HG02763 (cell line): ENCODE data around the gene IL1RAPL1.
"Not testable (repeated sequence)": the region's sequence is repeated elsewhere in the genome, so short reads cannot be mapped to it uniquely, and the experiment has no call there.

Experiments
- ATAC-seq: cut with Tn5 transposase; IDR thresholded peaks from one replicate; pipeline ENCODE4 v1.9.1; 2021; ENCODE audit warnings: mild to moderate bottlenecking, moderate library complexity; ENCODE audit not compliant: unreplicated experiment

The IL1RAPL1 gene

GRCh38 chrX:28766561-28766960, 179.3 kb downstream of the IL1RAPL1 start:
- not testable (repeated sequence) for ATAC-seq

DNA sequence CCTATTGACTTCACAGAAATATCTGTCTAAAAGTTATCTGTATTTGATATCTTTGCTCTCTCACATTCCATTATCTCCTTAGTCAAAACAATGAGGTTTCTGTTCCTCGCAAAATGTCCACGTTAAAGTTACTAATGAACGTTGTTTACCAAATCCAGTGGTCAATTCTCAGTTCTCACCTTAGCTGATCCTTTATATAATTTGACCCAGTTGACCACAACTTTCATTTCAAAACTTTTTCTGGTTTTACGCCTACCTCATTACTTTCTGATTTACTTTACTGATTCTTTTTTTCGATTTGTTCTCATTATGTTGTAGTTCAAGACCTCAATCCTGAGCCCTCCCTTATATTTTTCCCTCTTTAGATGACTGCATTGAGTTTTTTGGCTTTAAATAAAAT, 186.6 kb downstream of the IL1RAPL1 start:
- ATAC-seq: no peak

DNA sequence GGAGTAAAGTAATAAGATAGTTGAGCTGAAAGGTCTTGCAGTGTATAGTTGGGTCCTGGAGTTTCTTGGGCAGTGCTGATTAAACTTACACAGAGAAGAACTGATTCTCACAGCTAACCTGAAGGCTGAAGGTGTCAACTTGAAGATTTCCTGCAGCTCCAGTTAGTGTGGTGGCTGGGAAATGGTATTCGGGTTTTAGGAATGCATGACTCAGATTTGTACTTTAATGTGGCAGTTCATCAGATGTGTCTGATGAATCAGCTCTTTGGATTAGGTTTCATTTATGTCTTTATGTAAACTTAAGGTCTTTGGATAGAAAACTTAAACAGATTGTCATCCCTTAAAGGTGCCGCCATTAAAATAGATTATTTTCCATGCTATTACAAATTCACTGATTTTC, 200.0 kb downstream of the IL1RAPL1 start:
- ATAC-seq: no peak

DNA sequence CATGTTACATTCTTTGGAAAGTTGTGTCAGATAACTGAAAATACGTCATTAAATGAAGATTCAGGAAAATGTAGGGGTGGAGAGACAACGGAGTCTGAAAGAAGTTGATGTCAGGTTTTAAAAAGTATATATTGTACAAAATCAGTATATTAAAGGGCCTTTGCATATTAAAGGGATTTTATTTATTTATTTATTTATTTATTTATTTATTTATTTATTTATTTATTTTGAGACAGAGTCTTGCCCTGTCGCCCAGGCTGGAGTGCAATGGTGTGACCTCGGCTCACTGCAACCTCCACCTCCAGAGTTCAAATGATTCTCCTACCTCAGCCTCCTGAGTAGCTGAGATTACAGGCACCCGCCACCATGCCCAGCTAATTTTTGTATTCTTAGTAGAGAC, 213.4 kb downstream of the IL1RAPL1 start:
- not testable (repeated sequence) for ATAC-seq

DNA sequence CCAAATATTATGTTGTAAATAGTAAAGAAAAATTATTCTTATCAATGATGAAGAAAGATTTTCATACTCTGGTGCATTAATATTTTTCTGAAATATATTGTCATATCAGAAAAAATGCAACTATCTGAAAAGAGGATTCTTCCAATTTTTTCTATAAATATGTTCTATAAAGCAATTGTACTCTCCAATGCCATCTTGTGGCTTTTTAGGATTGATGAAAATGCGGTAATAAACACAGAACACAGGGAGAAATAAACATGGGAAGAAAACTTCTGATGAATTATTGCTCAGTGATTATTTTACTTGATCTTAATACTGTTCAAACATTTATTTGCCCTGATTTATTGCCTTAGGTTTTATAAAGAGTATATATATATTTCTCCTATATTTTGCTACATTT, 215.4 kb downstream of the IL1RAPL1 start:
- ATAC-seq: no peak

DNA sequence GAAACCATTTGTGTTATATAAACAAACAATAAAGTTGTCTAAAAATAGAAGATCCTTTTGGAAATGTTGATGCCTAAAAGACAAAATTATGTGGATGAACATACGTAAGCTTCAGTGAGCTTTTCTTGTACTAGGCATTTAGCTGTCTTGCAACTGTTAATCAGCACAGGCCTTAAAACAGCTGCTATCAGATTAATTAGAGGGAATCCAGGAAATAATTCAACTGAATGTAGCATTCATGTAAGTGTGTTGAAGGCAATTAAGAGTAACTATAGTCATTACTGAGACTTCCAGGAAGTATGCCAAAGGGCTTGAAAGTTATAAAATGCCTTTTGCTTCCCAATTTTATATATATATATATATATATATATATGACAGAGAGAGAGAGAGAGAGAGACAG, 248.7 kb downstream of the IL1RAPL1 start:
- ATAC-seq: no peak

GRCh38 chrX:28843817-28844216, 256.6 kb downstream of the IL1RAPL1 start:
- no peak for ATAC-seq

DNA sequence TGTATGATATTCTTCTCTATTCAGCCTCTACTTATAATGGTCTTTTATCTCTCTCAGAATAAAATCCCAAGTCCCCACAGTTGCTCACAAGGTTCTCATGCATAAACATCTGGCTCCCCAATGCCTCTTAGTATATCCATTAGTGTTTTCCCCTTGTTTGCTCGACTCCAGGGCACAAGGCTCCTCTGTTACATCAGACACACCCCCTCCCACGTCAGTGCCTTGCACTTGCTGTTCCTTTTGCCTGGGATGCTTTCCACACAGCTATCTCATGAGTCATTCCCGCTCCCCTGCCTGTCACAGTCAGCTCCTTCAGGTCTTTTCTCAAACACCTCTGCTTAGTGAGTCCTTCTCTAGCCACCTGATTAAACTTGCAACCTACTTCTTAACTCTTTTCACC, 260.2 kb downstream of the IL1RAPL1 start:
- ATAC-seq: no peak

DNA sequence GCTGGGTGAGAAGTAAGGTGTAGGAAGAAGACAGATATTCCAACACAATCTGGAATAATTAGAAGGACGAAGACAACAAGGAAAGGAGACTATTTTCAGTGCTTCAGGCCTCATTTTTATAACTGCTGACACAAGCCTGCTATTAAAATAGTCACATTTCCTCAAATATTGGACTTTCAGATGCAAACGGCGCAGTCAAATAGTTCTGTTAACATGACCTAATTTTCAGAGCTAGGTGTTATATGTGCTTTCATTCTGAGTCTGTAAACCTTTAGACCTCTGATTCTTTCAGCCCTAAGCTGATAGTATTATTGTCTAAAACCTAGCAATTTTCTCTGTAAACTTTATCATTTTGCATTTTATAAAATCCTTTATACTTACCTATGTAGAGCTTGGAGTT, 261.5 kb downstream of the IL1RAPL1 start:
- no peak for ATAC-seq

DNA sequence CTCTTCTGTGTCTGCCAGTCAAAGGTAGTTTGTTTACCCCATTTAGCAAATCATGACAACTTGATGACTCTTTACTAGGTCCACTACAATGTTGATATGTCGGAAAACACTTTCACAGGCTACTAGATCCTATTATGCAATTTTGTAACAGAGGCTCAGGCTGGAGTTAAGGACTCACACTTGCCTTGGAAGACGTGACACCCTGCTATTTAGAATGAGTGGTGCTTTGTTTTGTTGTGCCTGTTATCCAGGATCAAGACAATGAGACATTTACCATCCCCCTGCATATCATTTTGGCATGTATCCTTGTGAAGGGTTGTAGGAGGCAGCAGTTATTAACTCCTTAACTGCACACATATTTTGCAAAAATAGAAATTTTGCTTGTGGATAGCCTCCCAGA, 263.7 kb downstream of the IL1RAPL1 start:
- no peak for ATAC-seq

DNA sequence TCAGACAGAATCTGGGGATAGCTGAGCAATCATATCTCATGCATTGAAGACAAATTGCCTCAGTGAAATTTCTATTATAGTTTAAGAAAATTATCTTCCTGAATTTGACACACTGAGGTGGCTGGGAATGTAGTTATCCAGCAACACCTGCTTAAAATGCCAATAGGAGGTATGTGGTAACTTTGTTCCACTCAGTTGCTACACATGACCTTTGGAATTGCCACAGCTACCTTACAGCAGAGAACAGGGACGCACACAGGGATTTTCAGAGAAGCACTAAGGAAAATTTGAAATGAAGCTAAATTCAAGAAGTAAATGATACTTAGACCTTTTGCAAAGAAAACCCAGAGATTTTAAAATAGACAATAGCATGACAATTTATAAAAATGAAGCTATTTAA, 264.6 kb downstream of the IL1RAPL1 start:
- ATAC-seq: no peak

DNA sequence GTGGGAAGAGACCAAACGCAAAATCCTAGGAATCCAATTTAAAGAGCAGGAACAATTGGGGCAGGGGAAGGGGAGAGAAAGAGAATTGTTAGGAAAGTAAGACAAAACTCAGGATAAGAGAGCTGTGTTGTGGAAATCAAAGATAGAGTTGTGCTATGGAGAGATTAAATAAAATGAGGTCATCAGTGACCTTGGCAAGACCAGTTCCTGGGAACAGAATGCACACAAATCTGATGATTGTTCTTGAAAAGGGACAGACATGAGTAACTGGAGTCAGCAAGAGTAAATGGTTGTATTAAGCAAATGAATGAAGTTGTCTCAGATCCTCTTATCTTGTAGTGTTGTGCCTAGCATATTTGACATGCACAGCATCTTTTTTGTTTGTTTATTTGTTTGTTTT, 267.4 kb downstream of the IL1RAPL1 start:
- no peak for ATAC-seq

DNA sequence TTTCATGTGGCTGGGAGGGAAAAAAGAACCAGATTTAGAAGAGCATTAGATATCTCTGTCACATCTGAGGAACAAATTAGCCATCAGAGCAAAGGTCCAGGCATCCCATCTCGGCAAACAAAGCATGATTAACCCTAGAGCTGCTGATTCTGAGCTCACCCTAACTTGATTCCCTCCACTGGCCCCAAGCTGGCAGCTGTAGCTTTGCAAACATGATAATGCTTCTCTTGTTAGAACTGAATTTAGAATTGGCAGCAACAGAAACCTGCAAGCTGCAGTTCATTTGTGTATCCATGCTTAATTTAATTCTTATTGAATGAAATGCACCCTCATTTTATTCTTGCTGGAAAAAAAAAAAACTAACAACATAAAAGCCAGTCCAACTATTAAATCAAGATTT, 289.2 kb downstream of the IL1RAPL1 start:
- no peak for ATAC-seq

GRCh38 chrX:28876901-28877300, 289.7 kb downstream of the IL1RAPL1 start:
- ATAC-seq: no peak

- no peak for ATAC-seq
These were observed 292.9 kb downstream of the IL1RAPL1 start for GRCh38 chrX:28880136-28880535.

DNA sequence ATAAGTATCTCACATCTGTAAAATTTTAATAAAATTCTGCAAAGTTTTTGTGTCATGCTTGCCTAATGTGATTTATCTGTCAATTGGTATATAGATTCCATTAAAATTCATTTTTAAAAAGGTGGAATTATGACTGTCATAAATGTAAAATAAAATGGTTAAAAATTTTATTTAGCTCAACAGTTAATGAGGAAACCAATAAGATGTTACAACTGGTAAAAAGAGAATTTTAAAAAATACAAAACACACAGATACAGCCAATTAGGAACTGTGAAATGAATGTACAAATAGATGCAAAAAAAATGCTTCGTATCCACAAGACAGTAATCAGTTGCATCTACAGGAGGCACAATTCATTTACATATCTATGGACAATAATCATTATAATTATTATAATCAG, 297.6 kb downstream of the IL1RAPL1 start:
- no peak for ATAC-seq

DNA sequence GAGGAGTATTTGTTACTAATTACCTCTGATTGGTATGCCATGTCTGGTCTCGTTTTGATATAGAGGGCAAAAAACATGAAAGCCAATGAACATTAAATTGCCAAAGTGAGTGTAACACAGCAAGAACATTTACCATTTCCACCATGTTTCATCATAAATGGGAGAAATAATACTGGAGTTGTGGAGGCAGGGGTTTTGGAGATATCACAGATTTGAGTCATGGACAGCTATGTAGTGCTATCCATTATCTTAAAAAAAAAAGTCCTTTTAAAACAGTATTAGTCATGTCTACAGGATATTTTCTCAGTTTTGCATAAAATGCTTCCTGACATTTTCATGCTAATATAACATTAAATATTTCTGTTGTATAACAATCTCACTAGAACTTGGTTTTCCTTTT, 301.2 kb downstream of the IL1RAPL1 start:
- ATAC-seq: no peak

DNA sequence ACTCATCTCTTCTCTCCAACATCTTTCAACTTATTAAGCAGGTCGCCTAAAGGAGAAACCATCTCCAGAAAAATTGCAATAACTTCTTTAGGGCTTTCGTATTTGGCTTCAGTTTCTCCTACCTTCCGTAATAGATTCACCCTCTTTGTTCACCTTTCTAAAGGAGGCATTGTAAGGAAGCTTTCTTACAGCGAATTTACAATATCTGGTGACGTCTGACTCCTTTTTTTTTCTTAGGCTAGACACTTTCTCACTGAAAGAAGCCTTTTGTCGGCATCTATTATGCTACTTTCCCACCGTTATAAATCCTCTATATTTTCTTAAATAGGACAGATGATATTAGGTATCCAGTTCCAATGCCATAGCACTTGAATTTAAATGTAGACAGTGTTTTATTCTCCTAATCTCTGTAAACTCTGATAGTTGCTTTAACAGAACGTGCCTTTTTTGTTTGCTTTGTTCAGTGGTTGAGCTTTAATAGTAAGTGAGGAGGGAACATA, 302.4 kb downstream of the IL1RAPL1 start:
- no peak for ATAC-seq

- no peak for ATAC-seq
These were observed 314.4 kb downstream of the IL1RAPL1 start for GRCh38 chrX:28901637-28902036.

- no peak for ATAC-seq
These were observed 323.2 kb downstream of the IL1RAPL1 start for GRCh38 chrX:28910487-28910886.

DNA sequence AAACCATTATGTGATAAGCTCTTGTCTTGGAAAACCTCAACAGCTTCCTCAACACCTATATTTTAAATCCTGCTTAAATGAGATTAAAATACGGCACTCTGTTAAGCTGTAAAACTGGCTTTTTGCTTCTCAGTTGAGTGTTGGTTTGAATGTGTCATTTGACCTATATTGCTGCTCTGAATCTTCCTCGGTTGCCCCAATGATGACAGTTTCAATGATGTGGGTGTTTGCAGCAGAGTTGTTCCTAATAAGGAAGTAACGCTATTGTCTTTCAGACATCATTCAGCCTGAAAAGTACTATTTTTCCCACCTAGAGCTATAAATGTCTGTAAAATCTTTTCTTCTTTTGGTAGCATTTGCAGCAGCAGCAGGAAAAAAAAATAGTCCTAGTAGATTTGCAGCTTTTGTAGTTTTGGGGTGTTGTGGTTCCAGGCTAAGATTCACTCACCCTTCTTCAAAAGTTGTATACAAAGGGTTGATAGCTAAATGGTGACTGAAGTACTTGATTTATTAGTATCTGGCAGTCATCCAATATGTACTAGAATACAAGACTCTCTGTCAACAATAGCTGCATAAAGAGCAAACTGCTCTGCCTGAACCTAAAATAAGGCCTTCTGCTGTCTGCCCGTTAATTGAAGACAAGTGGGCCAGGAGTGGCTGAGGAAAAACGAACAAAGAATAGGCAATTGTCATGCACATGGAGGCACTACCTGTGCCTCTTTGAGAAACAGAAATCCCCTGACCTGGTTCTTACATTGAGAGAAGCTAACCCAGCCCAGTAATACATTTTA, 333.1 kb downstream of the IL1RAPL1 start:
- ATAC-seq: no peak

- no peak for ATAC-seq
These were observed 334.9 kb downstream of the IL1RAPL1 start for GRCh38 chrX:28922106-28922505.

- no peak for ATAC-seq
These were observed 359.6 kb downstream of the IL1RAPL1 start for GRCh38 chrX:28946846-28947245.
